WTC11 (cell line): ENCODE measurements around the gene CLEC2D. TPM values are rescaled to one million over a fixed set of nuclear protein-coding genes. Genes with fewer than 3 reads are reported as not detected.

ENCODE experiments used
- ATAC-seq: fragments of 200-7000 bp; cut with Tn5 transposase; 2 replicates; pipeline ENCODE4 v1.10.0; 2021; ENCODE audit warnings: mild to moderate bottlenecking, moderate library complexity
- CTCF ChIA-PET: fragments of 300-600 bp; sonication (Branson Sonifier 250); formaldehyde crosslinking; loops from one replicate; lab custom pipeline; 2021; ENCODE audit warnings: antibody characterized with exemption; lab: Charles Lee
- POLR2A ChIA-PET: fragments of 350-600 bp; sonication (Branson Sonifier 250); formaldehyde crosslinking; loops from one replicate; lab custom pipeline; 2021; ENCODE audit warnings: antibody characterized with exemption; lab: Charles Lee
- DNase-seq: peaks from one replicate; pipeline ENCODE4 v3.0.0; 2021; ENCODE audit warnings: low spot score
- H3K27ac Mint-ChIP-seq: 2 replicates; pipeline ENCODE4 v1.8.0; 2021; ENCODE audit warnings: mixed read lengths
- H3K27me3 Mint-ChIP-seq: 2 replicates; pipeline ENCODE4 v1.8.0; 2021; ENCODE audit warnings: low read depth, mild to moderate bottlenecking, moderate library complexity, mixed read lengths
- H3K36me3 Mint-ChIP-seq: 2 replicates; pipeline ENCODE4 v1.8.0; 2021; ENCODE audit warnings: mixed read lengths
- H3K4me1 Mint-ChIP-seq: 2 replicates; pipeline ENCODE4 v1.8.0; 2022; ENCODE audit warnings: mixed read lengths
- H3K4me3 Mint-ChIP-seq: 2 replicates; pipeline ENCODE4 v1.8.0; 2021; ENCODE audit warnings: mild to moderate bottlenecking, moderate library complexity, mixed read lengths
- H3K9me3 Mint-ChIP-seq: 2 replicates; pipeline ENCODE4 v1.8.0; 2021; ENCODE audit warnings: mixed read lengths
- ATF6 ChIP-seq: sonication (generic); formaldehyde crosslinking; IDR thresholded peaks from 2 replicates; pipeline ENCODE4 v1.8.1; 2023; ENCODE audit warnings: mild to moderate bottlenecking, missing genetic modification reagents
- CBFB ChIP-seq: sonication (generic); formaldehyde crosslinking; IDR thresholded peaks from 2 replicates; pipeline ENCODE4 v1.8.1; 2022; ENCODE audit warnings: mild to moderate bottlenecking, low read depth, missing genetic modification reagents
- E2F1 ChIP-seq: sonication (generic); formaldehyde crosslinking; IDR thresholded peaks from 2 replicates; pipeline ENCODE4 v1.8.0; 2022; ENCODE audit warnings: mild to moderate bottlenecking, missing genetic modification reagents
- ERG ChIP-seq: fragments of 250-450 bp; sonication (Bioruptor Pico); IDR thresholded peaks from 2 replicates; pipeline ENCODE4 v1.8.0; 2021; ENCODE audit warnings: mild to moderate bottlenecking
- FOXP1 ChIP-seq: sonication (generic); formaldehyde crosslinking; IDR thresholded peaks from 2 replicates; pipeline ENCODE4 v1.8.0; 2022; ENCODE audit warnings: missing genetic modification reagents, mild to moderate bottlenecking, moderate library complexity, borderline replicate concordance
- GTF2I ChIP-seq: fragments of 250-450 bp; sonication (Bioruptor Pico); conservative IDR thresholded peaks from 2 replicates; pipeline ENCODE4 v1.4.0; 2021; ENCODE audit warnings: mild to moderate bottlenecking
- IRF1 ChIP-seq: sonication (generic); formaldehyde crosslinking; IDR thresholded peaks from 2 replicates; pipeline ENCODE4 v1.8.0; 2023; ENCODE audit warnings: missing genetic modification reagents
- JAZF1 ChIP-seq: fragments of 250-450 bp; sonication (Bioruptor Pico); IDR thresholded peaks from 2 replicates; pipeline ENCODE4 v1.9.0; 2021; ENCODE audit warnings: moderate library complexity, mild to moderate bottlenecking, inconsistent platforms
- NFE2L1 ChIP-seq: sonication (generic); formaldehyde crosslinking; IDR thresholded peaks from 2 replicates; pipeline ENCODE4 v1.8.1; 2023; ENCODE audit warnings: missing genetic modification reagents
- NFYB ChIP-seq: sonication (generic); formaldehyde crosslinking; conservative IDR thresholded peaks from 2 replicates; pipeline ENCODE4 v1.8.0; 2022; ENCODE audit warnings: low read depth, missing genetic modification reagents
- SOX15 ChIP-seq: fragments of 250-450 bp; sonication (Bioruptor Pico); IDR thresholded peaks from 2 replicates; pipeline ENCODE4 v1.9.0; 2021; ENCODE audit warnings: mild to moderate bottlenecking
- STAT6 ChIP-seq: sonication (generic); formaldehyde crosslinking; conservative IDR thresholded peaks from 2 replicates; pipeline ENCODE4 v1.8.1; 2023; ENCODE audit warnings: mild to moderate bottlenecking, low read depth, missing genetic modification reagents, moderate library complexity
- TCF7 ChIP-seq: sonication (generic); formaldehyde crosslinking; IDR thresholded peaks from 2 replicates; pipeline ENCODE4 v1.8.0; 2022; ENCODE audit warnings: mild to moderate bottlenecking, low read depth, missing genetic modification reagents, moderate library complexity
- USF2 ChIP-seq: sonication (generic); formaldehyde crosslinking; IDR thresholded peaks from 2 replicates; pipeline ENCODE4 v1.8.1; 2023; ENCODE audit warnings: mild to moderate bottlenecking, missing genetic modification reagents, moderate library complexity
- ZBTB43 ChIP-seq: sonication (generic); formaldehyde crosslinking; IDR thresholded peaks from 2 replicates; pipeline ENCODE4 v1.8.1; 2023; ENCODE audit warnings: mild to moderate bottlenecking, missing genetic modification reagents
- ZMAT4 ChIP-seq: fragments of 250-450 bp; sonication (Bioruptor Pico); IDR thresholded peaks from 2 replicates; pipeline ENCODE4 v1.9.0; 2021; ENCODE audit warnings: mild to moderate bottlenecking
- ZNF121 ChIP-seq: sonication (generic); formaldehyde crosslinking; IDR thresholded peaks from 2 replicates; pipeline ENCODE4 v1.8.0; 2023; ENCODE audit warnings: missing genetic modification reagents
- ZNF138 ChIP-seq: sonication (generic); formaldehyde crosslinking; conservative IDR thresholded peaks from 2 replicates; pipeline ENCODE4 v1.8.1; 2022; ENCODE audit warnings: mild to moderate bottlenecking, moderate library complexity, missing genetic modification reagents
- ZNF219 ChIP-seq: sonication (generic); formaldehyde crosslinking; IDR thresholded peaks from 2 replicates; pipeline ENCODE4 v1.8.0; 2023; ENCODE audit warnings: missing genetic modification reagents, mild to moderate bottlenecking, borderline replicate concordance
- ZNF317 ChIP-seq: sonication (generic); formaldehyde crosslinking; IDR thresholded peaks from 2 replicates; pipeline ENCODE4 v1.8.1; 2023; ENCODE audit warnings: low read depth, mild to moderate bottlenecking, moderate library complexity, missing genetic modification reagents, borderline replicate concordance
- ZNF396 ChIP-seq: fragments of 250-450 bp; sonication (Bioruptor Pico); IDR thresholded peaks from 2 replicates; pipeline ENCODE4 v1.8.0; 2021; ENCODE audit warnings: mild to moderate bottlenecking, moderate library complexity, borderline replicate concordance
- ZNF671 ChIP-seq: fragments of 250-450 bp; sonication (Bioruptor Pico); IDR thresholded peaks from 2 replicates; pipeline ENCODE4 v1.8.0; 2021; ENCODE audit warnings: mild to moderate bottlenecking
- total RNA-seq: library from RNA; stranded (reverse); gene quantifications from 3 replicates; pipeline ENCODE4 v1.2.3, GENCODE V29; 2021

Gene CLEC2D
- total RNA-seq, 1 experiment from 2014 or later = 6.2 TPM

- H3K36me3 Mint-ChIP-seq = peaks cover 51% of the 10 kb centered on the region
- ATAC-seq (no peak), DNase-seq (no peak)
- H3K27me3 Mint-ChIP-seq = peaks cover 11% of the 10 kb centered on the region; the same call in 1 of the 2 replicates
- no peak overlapping the region for H3K4me3 Mint-ChIP-seq
- H3K4me1 Mint-ChIP-seq = no peaks in the 10 kb centered on the region
- ChIA-PET POLR2A (no interaction called here), CTCF (no interaction called here)
- H3K9me3 Mint-ChIP-seq = peaks cover 74% of the 10 kb centered on the region
- no peak overlapping the region for H3K27ac Mint-ChIP-seq
- no peak for TF ChIP-seq IRF1 (CRISPR knock-in tag)
- no peak for TF ChIP-seq CBFB
- no peak for TF ChIP-seq ZNF671 (CRISPR knock-in tag)
- TF ChIP-seq GTF2I (CRISPR knock-in tag) = no peak
These were observed 28.1 kb downstream of the CLEC2D start for GRCh38 chr12:9697619-9698018.

GRCh38 chr12:9698681-9699080, 29.2 kb downstream of the CLEC2D start:
- TF ChIP-seq ZBTB43 (CRISPR knock-in tag) = no peak
- TF ChIP-seq ZNF121 (CRISPR knock-in tag) = no peak
- TF ChIP-seq E2F1 (CRISPR knock-in tag) = no peak
- no peak for TF ChIP-seq TCF7 (CRISPR knock-in tag)
- no peak for TF ChIP-seq ZMAT4 (CRISPR knock-in tag)
- TF ChIP-seq ZNF317 (CRISPR knock-in tag) = no peak
- no peak for TF ChIP-seq NFYB (CRISPR knock-in tag)
- no peak for TF ChIP-seq JAZF1 (CRISPR knock-in tag)
- no peak for TF ChIP-seq FOXP1 (CRISPR knock-in tag)
- no peak for TF ChIP-seq ZNF671 (CRISPR knock-in tag)
- no peak for TF ChIP-seq STAT6 (CRISPR knock-in tag)
- TF ChIP-seq SOX15 (CRISPR knock-in tag) = no peak
- no peak for TF ChIP-seq ZNF219 (CRISPR knock-in tag)
- no peak for TF ChIP-seq IRF1 (CRISPR knock-in tag)
- TF ChIP-seq ZNF138 (CRISPR knock-in tag) = no peak
- TF ChIP-seq ZNF396 (CRISPR knock-in tag) = no peak
- no peak for TF ChIP-seq ATF6
- no peak for TF ChIP-seq NFE2L1
- TF ChIP-seq ERG (CRISPR knock-in tag) = no peak
- no peak for TF ChIP-seq USF2 (CRISPR knock-in tag)
- Mint-ChIP-seq H3K9me3 (peaks cover 74% of the 10 kb centered on the region), H3K4me3 (no peak overlapping the region), H3K27ac (no peak overlapping the region), H3K4me1 (no peaks in the 10 kb centered on the region), H3K27me3 (peaks cover 13% of the 10 kb centered on the region; the same call in 1 of the 2 replicates), H3K36me3 (peaks cover 46% of the 10 kb centered on the region)
- no peak for DNase-seq
- CTCF ChIA-PET = interaction anchor here (0.7 kb wide), 1 partner anchor 9 kb away, joined by 3 read pairs; no protein-coding TSS in a partner anchor
- POLR2A ChIA-PET = no interaction called here
- ATAC-seq = no peak
